Lung (tissue), 12 donors: ENCODE results near the gene HNRNPDL. TPM values are rescaled to one million over a fixed set of nuclear protein-coding genes. Genes with fewer than 3 reads are reported as not detected.

ENCODE experiments used
- ATAC-seq: fragments of 200-7000 bp; cut with Tn5 transposase; one replicate; pipeline ENCODE4 v1.9.1; 2020; ENCODE audit warnings: moderate number of reproducible peaks; ENCODE audit not compliant: insufficient read depth, low FRiP score
- DNase-seq, 3 donors: peaks; one replicate each; pipeline ENCODE4 v3.0.0-alpha.2; 2013 to 2017
- H3K27ac ChIP-seq, 2 donors: one replicate each; pipeline ENCODE4 v1.5.1; 2013; ENCODE audit warnings: mild to moderate bottlenecking in 2 of 2, moderate library complexity in 2 of 2, control low read depth in 1 of 2, inconsistent platforms in 1 of 2, low read depth in 1 of 2, low read length in 1 of 2
- H3K27me3 ChIP-seq, 3 donors: one replicate each; pipeline ENCODE4 v1.5.1; 2013; ENCODE audit warnings: low read length in 2 of 3; ENCODE audit not compliant: control insufficient read depth in 3 of 3, insufficient read depth in 3 of 3
- H3K36me3 ChIP-seq, 4 donors: one replicate each; pipeline ENCODE4 v1.5.1; 2013; ENCODE audit warnings: low read length in 4 of 4, mild to moderate bottlenecking in 1 of 4, moderate library complexity in 1 of 4; ENCODE audit not compliant: control insufficient read depth in 4 of 4, insufficient read depth in 4 of 4
- H3K4me1 ChIP-seq, 5 donors: one replicate each; pipeline ENCODE4 v1.5.1; 2013; ENCODE audit warnings: low read length in 5 of 5, mild to moderate bottlenecking in 2 of 5, moderate library complexity in 1 of 5; ENCODE audit not compliant: control insufficient read depth in 5 of 5, insufficient read depth in 5 of 5
- H3K4me3 ChIP-seq: one replicate; pipeline ENCODE4 v1.5.1; 2013; ENCODE audit warnings: mild to moderate bottlenecking, control low read depth, moderate library complexity
- H3K9ac ChIP-seq, 2 donors: one replicate each; pipeline ENCODE4 v1.5.1; 2013; ENCODE audit warnings: low read length in 2 of 2, control low read depth in 1 of 2; ENCODE audit not compliant: insufficient read depth in 1 of 2
- H3K9me3 ChIP-seq, 4 donors: one replicate each; pipeline ENCODE4 v1.5.1; 2013; ENCODE audit warnings: low read length in 3 of 4, mild to moderate bottlenecking in 1 of 4, moderate library complexity in 1 of 4; ENCODE audit not compliant: control insufficient read depth in 4 of 4, insufficient read depth in 3 of 4
- CTCF ChIP-seq: IDR thresholded peaks from 2 replicates; pipeline ENCODE4 v1.5.1; 2012; ENCODE audit warnings: mild to moderate bottlenecking; ENCODE audit errors: control extremely low read depth, extremely low read depth
- WGBS, 2 donors: extraction: QIAGEN DNeasy Blood & Tissue Kit; methylation state at CpG; one replicate each; pipeline ENCODE4 v1.1.7; 2013; 5-methylcytosine and 5-hydroxymethylcytosine counted together
- polyA plus RNA-seq, 2 donors: library from polyadenylated mRNA; stranded (reverse); fragments of 200-250 nt; gene quantifications; one replicate each; pipeline ENCODE4 v1.2.1, GENCODE V29; 2013
- total RNA-seq, 2 donors: library from RNA; depleted of rRNA in 1 of 2; stranded (reverse); fragments of >200 nt in 1 of 2; gene quantifications; one replicate each; pipeline ENCODE4 v1.2.1, GENCODE V29; 2014 to 2021
- donor health status: control.
- donor health status: control.
- donor health status: Bipolar disorder and iron deficiency.
- donor health status: healthy.
- donor health status: DM: yes; HTN: yes; CAD: no.

The HNRNPDL gene
- total and polyA plus RNA-seq, 4 donors = 228 to 269 (median 261) TPM

GRCh38 chr4:82457266-82457665, 27.0 kb upstream of the HNRNPDL start:
- Histone ChIP-seq H3K27me3 (no peaks in the 10 kb centered on the region), H3K27ac (no peak overlapping the region), H3K4me3 (no peak overlapping the region), H3K4me1 (peaks cover 0 to 4% (median 0%) of the 10 kb centered on the region in 5 donors), H3K36me3 (peaks cover 19 to 31% (median 25%) of the 10 kb centered on the region in 4 donors), H3K9me3 (no peaks in the 10 kb centered on the region), H3K9ac (no peak overlapping the region)
- ATAC-seq (no peak), DNase-seq (no peak)
- WGBS, 2 donors = 86 to 88% methylated on average over 7 of the region's 7 CpGs
- no peak for TF ChIP-seq CTCF

- ATAC-seq = no peak
- no peak for TF ChIP-seq CTCF
- Histone ChIP-seq H3K4me1 (peaks cover 0 to 4% (median 0%) of the 10 kb centered on the region in 5 donors), H3K27me3 (no peaks in the 10 kb centered on the region), H3K27ac (no peak overlapping the region), H3K9ac (no peak overlapping the region), H3K36me3 (peaks cover 14 to 35% (median 27%) of the 10 kb centered on the region in 4 donors), H3K4me3 (no peak overlapping the region), H3K9me3 (no peaks in the 10 kb centered on the region)
- DNase-seq = no peak
- WGBS, 2 donors = 94 to 99% methylated on average over 7 of the region's 7 CpGs
These were observed 21.8 kb upstream of the HNRNPDL start for GRCh38 chr4:82452026-82452425.

- DNase-seq = peak in 2 of 3 donors; percentile 17 to 41
- no peaks in the 10 kb centered on the region for H3K9me3 ChIP-seq
- no peaks in the 10 kb centered on the region for H3K27me3 ChIP-seq
- TF ChIP-seq CTCF = no peak
- no peak overlapping the region for H3K27ac ChIP-seq
- peaks cover 14 to 29% (median 22%) of the 10 kb centered on the region in 4 donors for H3K36me3 ChIP-seq
- no peak overlapping the region for H3K9ac ChIP-seq
- WGBS, 2 donors = 81 to 90% methylated on average over 13 of the region's 13 CpGs
- H3K4me1 ChIP-seq = peaks cover 0 to 4% (median 0%) of the 10 kb centered on the region in 5 donors
- H3K4me3 ChIP-seq = no peak overlapping the region
- no peak for ATAC-seq
These were observed 20.9 kb upstream of the HNRNPDL start for GRCh38 chr4:82450966-82451755.
